HCT116 (cell line): Measurements from ENCODE around the gene ADAMTSL5. TPM values are rescaled to one million over a fixed set of nuclear protein-coding genes. Genes with fewer than 3 reads are reported as not detected.

Experiments used
- ATAC-seq: fragments of 200-7000 bp; cut with Tn5 transposase; 2 replicates; pipeline ENCODE4 v1.9.1; 2020; ENCODE audit warnings: mild to moderate bottlenecking, moderate library complexity
- BruUV-seq: library from RNA; stranded (reverse); fragments of 400-500 nt; replicated peaks from 2 replicates; lab custom pipeline; 2021; lab: Mats Ljungman, UMichigan
- CTCF ChIA-PET: fragments of 300-600 bp; sonication (Branson Sonifier 250); formaldehyde crosslinking; loops from one replicate; lab custom pipeline; 2021; ENCODE audit warnings: antibody characterized with exemption; lab: Charles Lee
- POLR2A ChIA-PET: fragments of 300-600, 350-600 bp; sonication (Branson Sonifier 250); formaldehyde crosslinking; loops from one replicate; lab custom pipeline; 2021; ENCODE audit warnings: antibody characterized with exemption; lab: Charles Lee
- RAD21 ChIA-PET, 2 experiments: fragments of 300-600 bp; sonication (Branson Sonifier 250); formaldehyde crosslinking; loops; one replicate each; lab custom pipeline; 2023; ENCODE audit warnings: low total read pairs in 2 of 2; ENCODE audit not compliant: uncharacterized antibody in 2 of 2, unreplicated experiment in 2 of 2, low non-redundant PET in 1 of 2; lab: Charles Lee
- DNase-seq: peaks from one replicate; pipeline ENCODE4 v3.0.0-alpha.2; 2010; ENCODE audit warnings: low read depth, low spot score
- H2AFZ ChIP-seq: fragments of 200-600 bp; shearing (Covaris generic), sonication (generic); 2 replicates; pipeline ENCODE4 v1.6.1; 2017; ENCODE audit warnings: low read depth, mixed run types, mixed read lengths, antibody characterized with exemption, low read length; ENCODE audit not compliant: poor library complexity, severe bottlenecking
- H3K27ac ChIP-seq: 2 replicates; pipeline ENCODE4 v1.5.1; 2012; ENCODE audit warnings: low read depth, low read length
- H3K27me3 ChIP-seq: fragments of 200-600 bp; sonication (generic); 2 replicates; pipeline ENCODE4 v1.6.1; 2016; ENCODE audit warnings: mixed run types, low read length, mixed read lengths; ENCODE audit not compliant: insufficient read depth
- H3K36me3 ChIP-seq, 2 experiments: fragments of 200-500 bp in 1 of 2; fragments of 200-600 bp in 1 of 2; sonication (Bioruptor generic) in 1 of 2; sonication (generic) in 1 of 2; 2 replicates each; pipeline versions ENCODE4 v1.5.1 to v1.6.1; 2014 to 2016; ENCODE audit warnings: low read length in 2 of 2, inconsistent platforms in 1 of 2, mixed read lengths in 1 of 2, mixed run types in 1 of 2; ENCODE audit not compliant: insufficient read depth in 2 of 2, control insufficient read depth in 1 of 2
- H3K4me1 ChIP-seq, 2 experiments: fragments of 200-600 bp in 1 of 2; sonication (generic) in 1 of 2; 2 replicates each; pipeline versions ENCODE4 v1.5.1 to v1.6.1; 2012 to 2017; ENCODE audit warnings: low read length in 2 of 2, inconsistent platforms in 1 of 2, mild to moderate bottlenecking in 1 of 2, mixed read lengths in 1 of 2, mixed run types in 1 of 2, moderate library complexity in 1 of 2; ENCODE audit not compliant: insufficient read depth in 2 of 2, control insufficient read depth in 1 of 2
- H3K4me2 ChIP-seq: fragments of 200-600 bp; sonication (generic); 2 replicates; pipeline ENCODE4 v1.6.1; 2017; ENCODE audit warnings: mixed run types, low read length, mixed read lengths
- H3K4me3 ChIP-seq, 2 experiments: fragments of 200-600 bp in 1 of 2; sonication (generic) in 1 of 2; replicated peaks in 1 of 2; 2 replicates each; pipeline ENCODE4 v1.5.1; 2011 to 2016; ENCODE audit warnings: low read length in 2 of 2, control low read depth in 1 of 2, low read depth in 1 of 2, mild to moderate bottlenecking in 1 of 2, mixed read lengths in 1 of 2, mixed run types in 1 of 2
- H3K79me2 ChIP-seq: fragments of 200-600 bp; sonication (generic); 2 replicates; pipeline ENCODE4 v1.6.1; 2017; ENCODE audit warnings: mild to moderate bottlenecking, mixed run types, low read length, moderate library complexity, mixed read lengths; ENCODE audit not compliant: insufficient read depth
- H3K9ac ChIP-seq: fragments of 200-600 bp; sonication (generic); 2 replicates; pipeline ENCODE4 v1.6.1; 2016; ENCODE audit warnings: low read length, mixed read lengths
- H3K9me2 ChIP-seq: fragments of 200-600 bp; sonication (generic), shearing (Covaris generic); 2 replicates; pipeline ENCODE4 v1.6.1; 2017; ENCODE audit warnings: mixed run types, mild to moderate bottlenecking, moderate library complexity; ENCODE audit not compliant: insufficient read depth
- H3K9me3 ChIP-seq, 2 experiments: fragments of 200-500 bp in 1 of 2; fragments of 200-600 bp in 1 of 2; sonication (Bioruptor generic) in 1 of 2; sonication (generic) in 1 of 2; 2 replicates each; pipeline ENCODE4 v1.6.1; 2014 to 2017; ENCODE audit warnings: low read length in 2 of 2, mixed read lengths in 2 of 2, inconsistent platforms in 1 of 2, low read depth in 1 of 2, mild to moderate bottlenecking in 1 of 2, mixed run types in 1 of 2, moderate library complexity in 1 of 2; ENCODE audit not compliant: control insufficient read depth in 1 of 2, insufficient read depth in 1 of 2
- H4K20me1 ChIP-seq: fragments of 200-600 bp; sonication (generic), shearing (Covaris generic); 2 replicates; pipeline ENCODE4 v1.6.1; 2017; ENCODE audit warnings: mixed run types, mild to moderate bottlenecking, moderate library complexity; ENCODE audit not compliant: insufficient read depth
- CBX3 ChIP-seq: IDR thresholded peaks from 2 replicates; pipeline ENCODE4 v1.6.1; 2012; ENCODE audit warnings: low read depth
- CEBPB ChIP-seq: IDR thresholded peaks from 2 replicates; pipeline ENCODE4 v1.6.1; 2012; ENCODE audit warnings: low read depth
- EZH2 ChIP-seq: fragments of 200-600 bp; sonication (generic); IDR thresholded peaks from 2 replicates; pipeline ENCODE4 v1.6.1; 2017; ENCODE audit warnings: antibody characterized with exemption, mixed run types
- EZH2phosphoT487 ChIP-seq: fragments of 200-600 bp; IDR thresholded peaks from 2 replicates; pipeline ENCODE4 v1.6.1; 2018; ENCODE audit warnings: antibody characterized with exemption, borderline replicate concordance
- FOSL1 ChIP-seq: IDR thresholded peaks from 2 replicates; pipeline ENCODE4 v1.6.1; 2012; ENCODE audit warnings: low read depth
- JUND ChIP-seq: IDR thresholded peaks from 2 replicates; pipeline ENCODE4 v1.6.1; 2012
- POLR2AphosphoS5 ChIP-seq: IDR thresholded peaks from 2 replicates; pipeline ENCODE4 v1.6.1; 2011; ENCODE audit warnings: mild to moderate bottlenecking, low read depth, low read length, moderate library complexity
- SIN3A ChIP-seq: IDR thresholded peaks from 2 replicates; pipeline ENCODE4 v1.6.1; 2012; ENCODE audit warnings: low read depth
- TCF7L2 ChIP-seq: IDR thresholded peaks from 2 replicates; pipeline ENCODE4 v1.7.0; 2011; ENCODE audit warnings: borderline replicate concordance, inconsistent platforms; ENCODE audit not compliant: insufficient read depth, insufficient read length; ENCODE audit errors: extremely low read depth
- YY1 ChIP-seq: IDR thresholded peaks from 2 replicates; pipeline ENCODE4 v1.6.1; 2011; ENCODE audit warnings: low read length, low read depth, moderate library complexity, mild to moderate bottlenecking; ENCODE audit not compliant: insufficient replicate concordance; ENCODE audit errors: extremely low read depth
- ZFX ChIP-seq: fragments of 450-650 bp; IDR thresholded peaks from 2 replicates; pipeline ENCODE4 v1.6.1; 2017
- intact Hi-C: fragments of 100-400 bp; cut with micrococcal nuclease; formaldehyde crosslinking; loops from 2 replicates; pipeline ENCODE4 v1.10.0; 2022
- total RNA-seq: library from RNA; stranded (reverse); gene quantifications from one replicate; pipeline ENCODE4 v1.2.1, GENCODE V29; 2021; ENCODE audit not compliant: unreplicated experiment
- TF ChIP-seq, protein P1 (sequence below), 3 experiments: fragments of 200-600 bp in 1 of 3; sonication (generic) in 1 of 3; IDR thresholded peaks in 2 of 3; conservative IDR thresholded peaks in 1 of 3; 2 replicates each; pipeline ENCODE4 v1.5.1; 2012 to 2017; ENCODE audit warnings: low read depth in 2 of 3, low read length in 2 of 3, antibody characterized with exemption in 1 of 3, borderline replicate concordance in 1 of 3, control low read depth in 1 of 3, mild to moderate bottlenecking in 1 of 3, mixed read lengths in 1 of 3, mixed run types in 1 of 3, moderate library complexity in 1 of 3; ENCODE audit not compliant: insufficient read depth in 1 of 3
- TF ChIP-seq, protein P2 (sequence below): IDR thresholded peaks from 2 replicates; pipeline ENCODE4 v1.6.1; 2011; ENCODE audit warnings: mild to moderate bottlenecking, low read length, moderate library complexity; ENCODE audit not compliant: insufficient replicate concordance; ENCODE audit errors: extremely low read depth
- TF ChIP-seq, protein P3 (sequence below): IDR thresholded peaks from 2 replicates; pipeline ENCODE4 v1.6.1; 2012
- TF ChIP-seq, protein P4 (sequence below): IDR thresholded peaks from 2 replicates; pipeline ENCODE4 v1.6.1; 2012

Gene ADAMTSL5
- total RNA-seq, 1 experiment from 2014 or later, result 24.0 TPM

DNA sequence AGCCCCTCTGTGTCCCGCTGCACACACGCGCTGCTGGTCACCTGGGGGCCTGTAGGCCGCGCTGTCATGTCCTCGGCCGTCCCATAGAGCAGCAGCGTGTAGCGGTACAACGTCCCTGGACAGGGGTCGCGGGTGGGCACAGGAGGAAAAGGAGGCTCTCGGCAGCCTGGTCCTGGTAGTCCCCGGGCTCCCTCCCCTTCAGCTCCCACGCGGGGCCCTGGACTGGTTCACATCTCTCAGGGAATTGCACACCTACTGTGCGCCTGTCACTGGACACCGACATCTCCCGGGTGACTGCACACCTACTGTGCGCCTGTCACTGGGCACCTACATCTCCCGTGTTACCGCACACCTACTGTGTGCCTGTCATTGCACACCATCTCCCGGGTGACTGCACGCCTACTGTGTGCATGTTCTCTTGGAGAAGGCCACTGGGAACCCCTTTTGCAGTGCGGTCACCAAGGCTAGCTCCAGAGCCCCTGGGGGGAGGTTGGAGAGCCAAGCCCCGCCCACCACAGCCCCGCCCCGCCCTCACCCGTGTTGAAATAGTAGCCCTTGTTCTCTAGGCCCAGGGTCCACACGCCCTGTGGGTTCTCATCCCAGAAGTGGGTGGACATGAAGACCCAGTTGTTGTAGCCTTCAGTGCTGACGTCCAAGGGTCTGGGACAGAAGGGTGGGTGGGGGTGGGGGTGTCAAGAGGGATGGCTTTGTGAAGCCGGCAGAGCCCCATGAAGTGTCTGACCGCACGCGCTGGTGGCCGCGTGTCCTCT lies 30.3 kb downstream of the ADAMTSL5 start (continued):
- TF ChIP-seq, protein P1, sequence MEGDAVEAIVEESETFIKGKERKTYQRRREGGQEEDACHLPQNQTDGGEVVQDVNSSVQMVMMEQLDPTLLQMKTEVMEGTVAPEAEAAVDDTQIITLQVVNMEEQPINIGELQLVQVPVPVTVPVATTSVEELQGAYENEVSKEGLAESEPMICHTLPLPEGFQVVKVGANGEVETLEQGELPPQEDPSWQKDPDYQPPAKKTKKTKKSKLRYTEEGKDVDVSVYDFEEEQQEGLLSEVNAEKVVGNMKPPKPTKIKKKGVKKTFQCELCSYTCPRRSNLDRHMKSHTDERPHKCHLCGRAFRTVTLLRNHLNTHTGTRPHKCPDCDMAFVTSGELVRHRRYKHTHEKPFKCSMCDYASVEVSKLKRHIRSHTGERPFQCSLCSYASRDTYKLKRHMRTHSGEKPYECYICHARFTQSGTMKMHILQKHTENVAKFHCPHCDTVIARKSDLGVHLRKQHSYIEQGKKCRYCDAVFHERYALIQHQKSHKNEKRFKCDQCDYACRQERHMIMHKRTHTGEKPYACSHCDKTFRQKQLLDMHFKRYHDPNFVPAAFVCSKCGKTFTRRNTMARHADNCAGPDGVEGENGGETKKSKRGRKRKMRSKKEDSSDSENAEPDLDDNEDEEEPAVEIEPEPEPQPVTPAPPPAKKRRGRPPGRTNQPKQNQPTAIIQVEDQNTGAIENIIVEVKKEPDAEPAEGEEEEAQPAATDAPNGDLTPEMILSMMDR (IDR thresholded peaks at IDR 0.05 in 2 of 3, conservative IDR thresholded peaks at IDR 0.05 in 1 of 3; ENCODE audit: borderline replicate concordance in 1 of 3, insufficient read depth in 1 of 3, low read depth in 2 of 3, low read length in 2 of 3), result no peak
- TF ChIP-seq CBX3 (no peak), CEBPB (no peak), ZFX (no peak)
- TF ChIP-seq, protein P2, sequence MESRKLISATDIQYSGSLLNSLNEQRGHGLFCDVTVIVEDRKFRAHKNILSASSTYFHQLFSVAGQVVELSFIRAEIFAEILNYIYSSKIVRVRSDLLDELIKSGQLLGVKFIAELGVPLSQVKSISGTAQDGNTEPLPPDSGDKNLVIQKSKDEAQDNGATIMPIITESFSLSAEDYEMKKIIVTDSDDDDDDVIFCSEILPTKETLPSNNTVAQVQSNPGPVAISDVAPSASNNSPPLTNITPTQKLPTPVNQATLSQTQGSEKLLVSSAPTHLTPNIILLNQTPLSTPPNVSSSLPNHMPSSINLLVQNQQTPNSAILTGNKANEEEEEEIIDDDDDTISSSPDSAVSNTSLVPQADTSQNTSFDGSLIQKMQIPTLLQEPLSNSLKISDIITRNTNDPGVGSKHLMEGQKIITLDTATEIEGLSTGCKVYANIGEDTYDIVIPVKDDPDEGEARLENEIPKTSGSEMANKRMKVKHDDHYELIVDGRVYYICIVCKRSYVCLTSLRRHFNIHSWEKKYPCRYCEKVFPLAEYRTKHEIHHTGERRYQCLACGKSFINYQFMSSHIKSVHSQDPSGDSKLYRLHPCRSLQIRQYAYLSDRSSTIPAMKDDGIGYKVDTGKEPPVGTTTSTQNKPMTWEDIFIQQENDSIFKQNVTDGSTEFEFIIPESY, result no peak
- TF ChIP-seq, protein P3, sequence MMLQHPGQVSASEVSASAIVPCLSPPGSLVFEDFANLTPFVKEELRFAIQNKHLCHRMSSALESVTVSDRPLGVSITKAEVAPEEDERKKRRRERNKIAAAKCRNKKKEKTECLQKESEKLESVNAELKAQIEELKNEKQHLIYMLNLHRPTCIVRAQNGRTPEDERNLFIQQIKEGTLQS, result no peak

DNA sequence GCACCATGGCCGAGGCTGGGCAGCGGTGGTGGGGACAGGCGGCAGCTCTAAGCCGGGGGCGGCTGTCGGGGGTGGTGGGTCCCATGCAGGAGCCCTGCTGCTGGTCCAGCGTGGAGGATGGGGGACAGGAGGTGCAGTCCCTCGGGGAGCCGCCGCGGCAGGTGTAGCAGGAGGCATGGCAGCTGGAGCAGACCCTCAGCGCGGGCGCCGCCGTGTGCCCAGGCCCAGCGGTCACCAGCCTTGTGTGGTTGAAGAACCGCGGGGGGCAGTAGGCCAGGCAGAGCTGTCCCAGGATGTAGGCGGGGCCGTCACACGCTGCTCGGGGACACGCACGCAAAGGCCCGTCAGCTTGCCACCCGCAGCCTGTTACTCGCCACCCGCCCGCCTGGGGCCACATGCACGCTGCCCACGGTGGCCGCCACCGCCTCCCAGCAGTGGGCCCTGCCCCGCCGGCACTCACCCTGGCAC lies 30.9 kb downstream of the ADAMTSL5 start:
- H3K4me2 ChIP-seq, result no peak overlapping the region
- intact Hi-C loops, result no loop called here
- no peak overlapping the region for H3K27ac ChIP-seq
- no peak overlapping the region for H3K4me3 ChIP-seq
- ATAC-seq (no peak), DNase-seq (no peak)
- no peaks in the 10 kb centered on the region for H3K9me3 ChIP-seq
- BruUV-seq, result no TSS peak
- H2AFZ ChIP-seq, result no peak overlapping the region
- no peaks in the 10 kb centered on the region for H4K20me1 ChIP-seq
- no peak overlapping the region for H3K9ac ChIP-seq
- RAD21 ChIA-PET, result no interaction called here
- no peaks in the 10 kb centered on the region for H3K9me2 ChIP-seq
- CTCF ChIA-PET, result interaction anchor here (0.8 kb wide), 1 partner anchor 9 kb away, joined by 3 read pairs; the partner anchor contains the start of gene REEP6
- no peaks in the 10 kb centered on the region for H3K27me3 ChIP-seq
- POLR2A ChIA-PET, result no interaction called here
- peaks cover 5 to 21% of the 10 kb centered on the region in 2 experiments; a peak in 3 of 4 replicates for H3K4me1 ChIP-seq
- H3K36me3 ChIP-seq, result peaks cover 0 to 5% of the 10 kb centered on the region in 2 experiments; a peak in 2 of 4 replicates
- H3K79me2 ChIP-seq, result peaks cover 20% of the 10 kb centered on the region
- TF ChIP-seq, protein P4, sequence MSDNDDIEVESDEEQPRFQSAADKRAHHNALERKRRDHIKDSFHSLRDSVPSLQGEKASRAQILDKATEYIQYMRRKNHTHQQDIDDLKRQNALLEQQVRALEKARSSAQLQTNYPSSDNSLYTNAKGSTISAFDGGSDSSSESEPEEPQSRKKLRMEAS, result no peak
- no peak for TF ChIP-seq EZH2
- no peak for TF ChIP-seq YY1
- no peak for TF ChIP-seq EZH2phosphoT487
- TF ChIP-seq CEBPB, result no peak
- no peak for TF ChIP-seq SIN3A
- TF ChIP-seq FOSL1, result no peak
- TF ChIP-seq CBX3, result no peak
- TF ChIP-seq JUND, result no peak
- no peak for TF ChIP-seq POLR2AphosphoS5
- TF ChIP-seq, protein P2, result no peak
- TF ChIP-seq TCF7L2, result no peak
